Measurements from ENCODE around the gene RNF41. TPM values are rescaled to one million over a fixed set of nuclear protein-coding genes. Genes with fewer than 3 reads are reported as not detected.
"Not testable (repeated sequence)": the region's sequence is repeated elsewhere in the genome, so short reads cannot be mapped to it uniquely, and the experiment has no call there.

The RNF41 gene
- total RNA-seq, 4 donors from 2014 or later, result 21.1 to 42.5 (median 28.6) TPM

DNA sequence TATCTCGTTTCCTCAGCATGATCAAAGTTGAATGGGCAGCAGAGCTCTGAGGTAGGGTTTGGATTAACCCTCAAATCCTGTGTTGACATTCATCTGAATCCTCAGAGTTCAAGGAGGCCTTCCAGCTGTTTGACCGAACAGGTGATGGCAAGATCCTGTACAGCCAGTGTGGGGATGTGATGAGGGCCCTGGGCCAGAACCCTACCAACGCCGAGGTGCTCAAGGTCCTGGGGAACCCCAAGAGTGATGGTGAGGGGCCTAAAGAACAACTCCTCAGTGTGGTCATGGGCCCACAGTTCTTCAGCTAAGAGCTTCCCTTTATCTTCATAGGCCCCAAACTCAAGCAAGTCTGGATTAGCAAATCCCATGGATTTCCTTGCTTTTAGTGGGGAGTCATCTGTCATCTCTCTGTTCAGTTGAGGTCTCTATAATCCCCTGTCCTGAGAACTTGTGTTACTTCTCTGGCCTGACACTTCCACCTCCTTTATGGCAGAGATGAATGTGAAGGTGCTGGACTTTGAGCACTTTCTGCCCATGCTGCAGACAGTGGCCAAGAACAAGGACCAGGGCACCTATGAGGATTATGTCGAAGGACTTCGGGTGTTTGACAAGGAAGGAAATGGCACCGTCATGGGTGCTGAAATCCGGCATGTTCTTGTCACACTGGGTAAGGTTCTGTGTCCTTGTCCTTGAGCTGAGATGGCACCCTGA is 62.1 kb downstream of the RNF41 start:
- Histone ChIP-seq H3K27ac (peak overlapping the region; percentile 93 to 100 (median 99)), H3K36me3 (peaks cover 40 to 60% (median 49%) of the 10 kb centered on the region in 3 donors), H3K27me3 (no peaks in the 10 kb centered on the region), H3K9me3 (no peaks in the 10 kb centered on the region), H3K4me1 (peaks cover 25 to 53% (median 32%) of the 10 kb centered on the region in 3 donors), H3K4me3 (peak overlapping the region; percentile 61 to 97 (median 80))
- WGBS, 2 donors, result 12 to 22% methylated on average over 8 of the region's 8 CpGs
- intact Hi-C loops (cut with DNase I), result no loop called here
- TF ChIP-seq, protein P1, sequence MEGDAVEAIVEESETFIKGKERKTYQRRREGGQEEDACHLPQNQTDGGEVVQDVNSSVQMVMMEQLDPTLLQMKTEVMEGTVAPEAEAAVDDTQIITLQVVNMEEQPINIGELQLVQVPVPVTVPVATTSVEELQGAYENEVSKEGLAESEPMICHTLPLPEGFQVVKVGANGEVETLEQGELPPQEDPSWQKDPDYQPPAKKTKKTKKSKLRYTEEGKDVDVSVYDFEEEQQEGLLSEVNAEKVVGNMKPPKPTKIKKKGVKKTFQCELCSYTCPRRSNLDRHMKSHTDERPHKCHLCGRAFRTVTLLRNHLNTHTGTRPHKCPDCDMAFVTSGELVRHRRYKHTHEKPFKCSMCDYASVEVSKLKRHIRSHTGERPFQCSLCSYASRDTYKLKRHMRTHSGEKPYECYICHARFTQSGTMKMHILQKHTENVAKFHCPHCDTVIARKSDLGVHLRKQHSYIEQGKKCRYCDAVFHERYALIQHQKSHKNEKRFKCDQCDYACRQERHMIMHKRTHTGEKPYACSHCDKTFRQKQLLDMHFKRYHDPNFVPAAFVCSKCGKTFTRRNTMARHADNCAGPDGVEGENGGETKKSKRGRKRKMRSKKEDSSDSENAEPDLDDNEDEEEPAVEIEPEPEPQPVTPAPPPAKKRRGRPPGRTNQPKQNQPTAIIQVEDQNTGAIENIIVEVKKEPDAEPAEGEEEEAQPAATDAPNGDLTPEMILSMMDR (IDR thresholded peaks at IDR 0.05), result no peak
- no peak for TF ChIP-seq POLR2A (IDR thresholded peaks at IDR 0.05)
- DNase-seq, result no peak

DNA sequence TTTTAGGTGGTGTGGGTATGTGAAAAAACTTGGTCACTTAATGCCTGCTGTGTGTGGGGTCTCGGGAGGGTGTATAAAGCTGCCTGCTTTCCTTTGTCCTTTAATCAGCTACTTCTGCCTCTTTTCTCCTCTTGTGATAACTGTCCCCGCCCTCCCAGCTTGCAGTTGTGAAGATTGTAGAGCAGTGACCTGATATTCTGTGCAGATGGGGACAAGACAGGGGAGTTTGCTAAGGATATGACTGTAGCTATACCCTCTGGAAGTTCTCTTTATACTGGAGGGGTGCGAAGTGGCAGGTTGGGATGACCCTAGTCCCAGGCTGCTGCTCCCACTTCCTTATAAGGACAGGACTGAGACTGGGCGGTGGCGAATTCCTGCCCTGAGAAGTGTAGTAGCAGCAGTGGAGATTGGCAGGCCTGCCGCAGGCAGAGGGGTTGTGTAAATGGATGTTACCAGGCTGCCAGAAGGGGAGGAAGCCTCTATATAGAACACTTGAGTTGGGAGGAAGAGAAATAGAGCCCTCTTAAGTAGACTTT is 62.7 kb downstream of the RNF41 start:
- 0 to 3% methylated on average over 5 of the region's 6 CpGs for WGBS, 2 donors
- Histone ChIP-seq H3K9me3 (no peaks in the 10 kb centered on the region), H3K27me3 (no peaks in the 10 kb centered on the region), H3K36me3 (peaks cover 33 to 54% (median 47%) of the 10 kb centered on the region in 3 donors), H3K4me3 (peak overlapping the region; percentile 61 to 97 (median 80)), H3K27ac (peak overlapping the region; percentile 93 to 100 (median 99)), H3K4me1 (peaks cover 25 to 53% (median 32%) of the 10 kb centered on the region in 3 donors)
- intact Hi-C loops (cut with DNase I), result no loop called here
- TF ChIP-seq, protein P1 (IDR thresholded peaks at IDR 0.05), result no peak
- TF ChIP-seq POLR2A (IDR thresholded peaks at IDR 0.05), result peak in 2 of 4 donors; percentile 67 to 77
- peak; percentile 32 for DNase-seq

DNA sequence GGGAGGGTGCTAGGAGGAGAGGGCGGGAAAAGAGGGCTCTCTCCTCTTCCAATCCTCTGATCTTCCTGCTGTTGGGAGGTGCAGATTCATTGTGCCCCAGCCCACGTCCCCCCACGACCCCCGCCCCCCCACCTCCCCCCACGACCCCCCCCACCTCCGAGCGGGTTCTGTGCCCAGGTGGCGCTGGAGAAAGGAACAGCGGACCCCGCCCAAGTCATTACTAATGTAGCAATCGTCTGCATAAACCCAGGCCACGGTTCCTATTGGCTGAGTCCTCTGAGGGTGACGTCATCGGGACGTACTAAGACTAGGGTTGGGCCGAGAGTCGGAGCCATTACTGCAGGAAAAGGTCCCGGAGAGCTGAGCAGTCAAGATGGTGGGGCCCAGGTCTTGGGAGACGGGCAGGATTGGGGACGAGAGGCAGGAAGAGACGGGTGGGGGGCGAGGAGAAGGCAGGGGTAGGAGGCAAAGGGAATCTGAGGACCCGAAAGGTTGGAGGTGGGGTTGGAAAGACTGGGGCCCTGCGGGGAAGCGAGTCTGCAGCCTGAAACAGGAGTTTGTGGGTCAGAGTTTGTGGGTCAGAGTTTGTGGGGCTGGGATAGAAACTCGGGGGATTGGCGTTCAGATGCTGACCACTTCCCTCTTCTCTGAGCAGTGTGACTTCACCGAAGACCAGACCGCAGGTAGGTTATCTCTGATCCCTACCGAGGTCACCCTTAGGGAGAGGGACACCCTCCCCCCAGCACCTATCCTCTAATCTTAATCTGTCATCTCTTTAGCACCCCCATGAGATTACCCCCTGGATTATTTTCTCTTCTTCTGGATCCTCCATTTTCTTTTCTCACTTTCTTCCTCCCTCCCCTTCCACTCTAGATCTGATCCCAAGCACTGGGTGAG is 63.4 kb downstream of the RNF41 start, which contains the start of gene MYL6:
Gene MYL6, plus strand, starts transcription at position 331 of the 897 bp plus-strand sequence. Its CDS starts 43 bp downstream, at position 374.
- TF ChIP-seq, protein P1 (IDR thresholded peaks at IDR 0.05), result peak in 2 of 6 experiments; percentile 13 to 14
- TF ChIP-seq POLR2A (IDR thresholded peaks at IDR 0.05), result peak in 3 of 4 donors; percentile 99
- intact Hi-C loops (cut with DNase I), result no loop called here
- Histone ChIP-seq H3K9me3 (no peaks in the 10 kb centered on the region), H3K4me3 (peak within 1 kb of the TSS; percentile 61 to 97 (median 80)), H3K27ac (peak within 1 kb of the TSS; percentile 93 to 100 (median 99)), H3K36me3 (peaks cover 26 to 47% (median 40%) of the 10 kb centered on the region in 3 donors), H3K4me1 (peaks cover 27 to 61% (median 35%) of the 10 kb centered on the region in 3 donors), H3K27me3 (no peaks in the 10 kb centered on the region)
- peak; percentile 96 for DNase-seq
- 0% methylated on average over 19 to 20 of the region's 30 CpGs for WGBS, 2 donors

DNA sequence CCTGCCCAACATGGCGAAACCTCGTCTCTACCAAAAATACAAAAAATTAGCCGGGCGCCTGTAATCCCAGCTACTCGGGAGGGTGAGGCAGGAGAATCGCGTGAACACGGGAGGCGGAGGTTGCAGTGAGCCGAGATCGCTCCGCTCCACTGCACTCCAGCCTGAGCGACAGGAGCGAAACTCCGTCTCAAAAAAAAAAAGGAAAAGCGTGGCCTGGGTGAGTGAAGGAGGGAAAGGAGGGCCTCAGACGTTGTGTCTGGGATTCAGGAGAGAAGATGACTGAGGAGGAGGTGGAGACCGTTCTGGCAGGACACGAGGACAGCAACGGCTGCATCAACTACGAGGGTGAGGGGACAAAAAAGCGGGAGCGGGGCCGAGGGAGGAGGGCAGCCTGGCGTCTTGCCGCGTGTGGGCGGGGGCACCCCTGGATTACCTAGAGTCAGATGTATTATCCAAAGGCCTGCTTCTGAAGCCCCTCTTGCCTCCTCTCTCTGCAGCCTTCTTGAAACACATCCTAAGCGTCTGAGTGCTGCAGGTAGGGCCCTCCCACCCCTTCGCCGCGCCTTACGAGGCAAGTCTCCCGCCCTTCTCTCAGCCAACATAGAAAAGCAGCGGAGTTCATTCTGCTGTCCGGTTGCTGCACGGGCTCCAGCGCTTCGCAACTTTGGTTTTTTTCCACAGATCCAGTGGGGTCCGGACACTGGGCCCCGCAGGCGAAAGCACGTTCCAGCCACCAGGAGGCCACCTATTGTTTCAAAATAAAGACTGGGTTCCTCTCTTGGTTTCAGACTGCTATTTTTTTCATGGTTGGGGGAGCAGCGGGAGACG is 64.3 kb downstream of the RNF41 start:
- 4 to 6% methylated on average over 28 to 37 of the region's 45 CpGs for WGBS, 2 donors

DNA sequence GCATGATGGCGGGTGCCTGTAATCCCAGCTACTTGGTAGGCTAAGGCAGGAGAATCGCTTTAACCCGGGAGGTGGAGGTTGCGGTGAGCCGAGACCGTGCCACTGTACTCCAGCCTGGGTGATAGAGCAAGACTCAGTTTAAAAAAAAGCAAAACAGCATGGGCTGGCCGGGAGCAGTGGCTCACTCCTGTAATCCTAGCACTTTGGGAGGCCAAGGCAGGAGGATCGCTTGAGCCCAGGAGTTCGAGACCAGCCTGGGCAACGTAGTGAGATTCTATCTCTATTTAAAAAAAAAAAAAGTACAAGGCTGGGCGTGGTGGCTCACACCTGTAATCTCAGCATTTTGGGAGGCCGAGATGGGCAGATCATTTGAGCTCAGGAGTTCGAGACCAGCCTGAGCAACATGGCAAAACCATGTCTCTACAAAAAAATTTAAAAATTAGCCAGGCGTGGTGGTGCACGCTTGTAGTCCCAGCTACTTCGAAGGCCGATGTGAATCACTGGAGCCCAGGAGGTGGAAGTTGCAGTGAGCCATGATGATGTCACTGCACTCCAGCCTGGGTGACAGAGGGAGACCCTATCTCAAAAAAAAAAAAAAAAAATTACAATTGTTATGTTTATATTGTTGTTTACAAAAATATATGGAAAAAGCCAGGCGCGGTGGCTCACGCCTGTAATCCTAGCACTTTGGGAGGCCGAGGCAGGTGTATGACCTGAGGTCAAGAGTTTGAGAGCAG is 65.1 kb downstream of the RNF41 start:
- intact Hi-C loops (cut with DNase I); H3K27me3 ChIP-seq; H3K9me3 ChIP-seq; DNase-seq: not testable (repeated sequence)
- H3K36me3 ChIP-seq, result peaks cover 13 to 30% (median 25%) of the 10 kb centered on the region in 3 donors
- peaks cover 34 to 59% (median 34%) of the 10 kb centered on the region in 3 donors for H3K4me1 ChIP-seq
- peak overlapping the region; percentile 93 to 100 (median 99) for H3K27ac ChIP-seq
- H3K4me3 ChIP-seq, result peak overlapping the region; percentile 61 to 97 (median 80)
- WGBS, 2 donors, result 77 to 79% methylated on average over 19 to 20 of the region's 21 CpGs

More for the DNA sequence above, 64.3 kb downstream of the RNF41 start:
- intact Hi-C loops (cut with DNase I), result no loop called here
- TF ChIP-seq POLR2A (IDR thresholded peaks at IDR 0.05), result peak in 2 of 4 donors; percentile 32 to 41
- TF ChIP-seq, protein P1 (IDR thresholded peaks at IDR 0.05), result peak in 5 of 6 experiments; percentile 59 to 85 (median 70)
- Histone ChIP-seq H3K27me3 (no peaks in the 10 kb centered on the region), H3K36me3 (peaks cover 20 to 38% (median 32%) of the 10 kb centered on the region in 3 donors), H3K9me3 (no peaks in the 10 kb centered on the region), H3K4me1 (peaks cover 34 to 62% (median 39%) of the 10 kb centered on the region in 3 donors), H3K27ac (peak overlapping the region; percentile 93 to 100 (median 99)), H3K4me3 (peak overlapping the region; percentile 61 to 97 (median 80))
- no peak for DNase-seq
